ENCODE data around the gene TMEM79.

DNA sequence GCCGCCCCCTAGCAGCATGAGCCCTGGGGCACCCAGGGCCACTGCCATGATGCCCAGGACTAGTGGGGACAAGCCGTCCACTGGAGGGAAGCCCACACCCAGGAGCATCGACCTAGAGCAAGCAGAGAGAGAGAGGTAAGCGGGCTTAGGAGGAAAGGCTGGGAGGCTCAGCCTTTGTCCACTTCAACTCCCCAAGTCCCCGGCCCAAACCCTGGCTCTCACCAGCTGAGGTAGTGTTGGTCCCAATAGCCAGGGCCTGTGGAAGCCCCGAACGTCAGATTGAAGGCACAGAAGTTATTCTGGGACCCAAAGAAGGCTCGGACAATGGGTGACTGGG is 8.9 kb downstream of the TMEM79 start:
- TF ChIP-seq, protein P1, sequence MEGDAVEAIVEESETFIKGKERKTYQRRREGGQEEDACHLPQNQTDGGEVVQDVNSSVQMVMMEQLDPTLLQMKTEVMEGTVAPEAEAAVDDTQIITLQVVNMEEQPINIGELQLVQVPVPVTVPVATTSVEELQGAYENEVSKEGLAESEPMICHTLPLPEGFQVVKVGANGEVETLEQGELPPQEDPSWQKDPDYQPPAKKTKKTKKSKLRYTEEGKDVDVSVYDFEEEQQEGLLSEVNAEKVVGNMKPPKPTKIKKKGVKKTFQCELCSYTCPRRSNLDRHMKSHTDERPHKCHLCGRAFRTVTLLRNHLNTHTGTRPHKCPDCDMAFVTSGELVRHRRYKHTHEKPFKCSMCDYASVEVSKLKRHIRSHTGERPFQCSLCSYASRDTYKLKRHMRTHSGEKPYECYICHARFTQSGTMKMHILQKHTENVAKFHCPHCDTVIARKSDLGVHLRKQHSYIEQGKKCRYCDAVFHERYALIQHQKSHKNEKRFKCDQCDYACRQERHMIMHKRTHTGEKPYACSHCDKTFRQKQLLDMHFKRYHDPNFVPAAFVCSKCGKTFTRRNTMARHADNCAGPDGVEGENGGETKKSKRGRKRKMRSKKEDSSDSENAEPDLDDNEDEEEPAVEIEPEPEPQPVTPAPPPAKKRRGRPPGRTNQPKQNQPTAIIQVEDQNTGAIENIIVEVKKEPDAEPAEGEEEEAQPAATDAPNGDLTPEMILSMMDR (conservative IDR thresholded peaks at IDR 0.05 in 1 of 2, IDR thresholded peaks at IDR 0.05 in 1 of 2; ENCODE audit: low read depth in 1 of 2, low read length in 2 of 2): no peak
- no peak for TF ChIP-seq EZH2 (IDR thresholded peaks at IDR 0.05; ENCODE audit: low read length, missing control alignments)

All from fibroblast of lung (primary cell).